HEK293 (cell line): ENCODE measurements around the gene TTC9C.

Experiments
- CTCF ChIA-PET: fragments of 350-600 bp; formaldehyde crosslinking; extraction: SDS; loops from one replicate; lab custom pipeline; 2021; ENCODE audit warnings: antibody characterized with exemption; lab: Yijun Ruan, JAX
- POLR2A ChIA-PET: fragments of 300-600 bp; formaldehyde crosslinking; extraction: SDS; loops from one replicate; lab custom pipeline; 2020; ENCODE audit warnings: antibody characterized with exemption, inconsistent platforms; lab: Yijun Ruan, JAX
- H3K27ac ChIP-seq: fragments of 200-500 bp; sonication (Bioruptor generic); 2 replicates; pipeline ENCODE4 v1.5.1; 2014; ENCODE audit warnings: low read depth, low read length, control low read depth, inconsistent platforms; ENCODE audit errors: extremely low read depth
- H3K36me3 ChIP-seq, 2 experiments: fragments of 200-500 bp in 1 of 2; sonication (Bioruptor generic) in 1 of 2; 1 replicate in 1 of 2; 2 replicates in 1 of 2; pipeline ENCODE4 v1.5.1; 2014 to 2017; ENCODE audit warnings: inconsistent platforms in 2 of 2, low read length in 2 of 2; ENCODE audit not compliant: control insufficient read depth in 2 of 2, insufficient read depth in 1 of 2
- H3K4me1 ChIP-seq: fragments of 200-500 bp; sonication (Bioruptor generic); 2 replicates; pipeline ENCODE4 v1.5.1; 2014; ENCODE audit warnings: mild to moderate bottlenecking, low read length, inconsistent platforms; ENCODE audit not compliant: control insufficient read depth, insufficient read depth
- H3K4me3 ChIP-seq: 2 replicates; pipeline ENCODE4 v1.5.1; 2011; ENCODE audit warnings: low read depth, mild to moderate bottlenecking, control low read depth, low read length, moderate library complexity
- H3K9me3 ChIP-seq: fragments of 200-500 bp; sonication (Bioruptor generic); 2 replicates; pipeline ENCODE4 v1.5.1; 2014; ENCODE audit warnings: low read depth, low read length, inconsistent platforms; ENCODE audit not compliant: control insufficient read depth, insufficient read depth
- BCL11A ChIP-seq: fragments of 450-650 bp; formaldehyde crosslinking; IDR thresholded peaks from 2 replicates; pipeline ENCODE4 v1.5.1; 2016; ENCODE audit warnings: low read depth, missing biosample characterization, missing genetic modification characterization
- CTCF ChIP-seq: fragments of 450-650 bp; formaldehyde crosslinking; IDR thresholded peaks from 2 replicates; pipeline ENCODE4 v1.5.1; 2016; ENCODE audit warnings: missing biosample characterization, missing genetic modification characterization
- WT1 ChIP-seq: fragments of 450-650 bp; formaldehyde crosslinking; IDR thresholded peaks from 2 replicates; pipeline ENCODE4 v1.5.1; 2016; ENCODE audit warnings: missing biosample characterization, missing genetic modification characterization
- ZBTB10 ChIP-seq: fragments of 450-650 bp; formaldehyde crosslinking; IDR thresholded peaks from 2 replicates; pipeline ENCODE4 v1.5.1; 2016; ENCODE audit warnings: missing biosample characterization, missing genetic modification characterization
- ZBTB11 ChIP-seq: fragments of 450-650 bp; formaldehyde crosslinking; conservative IDR thresholded peaks from 2 replicates; pipeline ENCODE4 v1.5.1; 2016; ENCODE audit warnings: low read depth, missing biosample characterization, missing genetic modification characterization
- ZFHX2 ChIP-seq: fragments of 450-650 bp; formaldehyde crosslinking; conservative IDR thresholded peaks from 2 replicates; pipeline ENCODE4 v1.5.1; 2016; ENCODE audit warnings: missing biosample characterization, missing genetic modification characterization
- ZNF19 ChIP-seq: fragments of 450-650 bp; formaldehyde crosslinking; IDR thresholded peaks from 2 replicates; pipeline ENCODE4; 2016; ENCODE audit warnings: missing biosample characterization, missing genetic modification characterization, low read depth
- ZNF521 ChIP-seq: fragments of 450-650 bp; formaldehyde crosslinking; IDR thresholded peaks from 2 replicates; pipeline ENCODE4 v1.5.1; 2017; ENCODE audit warnings: missing biosample characterization, mild to moderate bottlenecking, missing genetic modification characterization
- ZNF610 ChIP-seq: fragments of 450-650 bp; formaldehyde crosslinking; IDR thresholded peaks from 2 replicates; pipeline ENCODE4 v1.5.1; 2016; ENCODE audit warnings: missing biosample characterization, missing genetic modification characterization, borderline replicate concordance
- ZNF843 ChIP-seq: fragments of 450-650 bp; formaldehyde crosslinking; IDR thresholded peaks from 2 replicates; pipeline ENCODE4 v1.5.1; 2016; ENCODE audit warnings: missing biosample characterization, missing genetic modification characterization
- TF ChIP-seq, protein P1 (sequence below): fragments of 450-650 bp; formaldehyde crosslinking; IDR thresholded peaks from 2 replicates; pipeline ENCODE4 v1.5.1; 2017; ENCODE audit warnings: missing biosample characterization, missing genetic modification characterization
- TF ChIP-seq, protein P2 (sequence below): fragments of 450-650 bp; formaldehyde crosslinking; IDR thresholded peaks from 2 replicates; pipeline ENCODE4 v1.5.1; 2017; ENCODE audit warnings: missing biosample characterization, missing genetic modification characterization
- TF ChIP-seq, protein P3 (sequence below): fragments of 450-650 bp; formaldehyde crosslinking; IDR thresholded peaks from 2 replicates; pipeline ENCODE4 v1.5.1; 2016; ENCODE audit warnings: missing biosample characterization, missing genetic modification characterization

Gene TTC9C

GRCh38 chr11:62706850-62707247, 21.4 kb upstream of the TTC9C start:
- POLR2A ChIA-PET: interaction anchor here (0.9 to 3.7 kb wide), 18 partner anchors 9 to 134 kb away, joined by 3 to 34 read pairs (median 10); partner anchors contain the start of genes C11orf98, CSKMT, EEF1G and HNRNPUL2

GRCh38 chr11:62707277-62707861, 20.9 kb upstream of the TTC9C start, which contains the start of the genes BSCL2 and GNG3:
BSCL2 (minus strand) TSS chr11:62707424; CDS start chr11:62707195, 229 bp downstream.
GNG3 (plus strand) TSS chr11:62707676; CDS start chr11:62708296, 620 bp downstream.
- Histone ChIP-seq H3K9me3 (no peaks in the 10 kb centered on the region), H3K36me3 (peaks cover 1 to 89% of the 10 kb centered on the region in 2 experiments), H3K27ac (peak within 1 kb of the TSS; percentile 62), H3K4me1 (peaks cover 3% of the 10 kb centered on the region; the same call in 1 of the 2 replicates), H3K4me3 (peak within 1 kb of the TSS; percentile 11)
- ChIA-PET CTCF (interaction anchor here (0.5 to 1.2 kb wide), 2 partner anchors 39 to 62 kb away, joined by 3 read pairs; no protein-coding TSS in a partner anchor), POLR2A (interaction anchor here (0.8 to 3.7 kb wide), 13 partner anchors 8 to 134 kb away, joined by 3 to 34 read pairs (median 11); partner anchors contain the start of genes HNRNPUL2, LBHD1, MTA2 and STX5)
- TF ChIP-seq ZBTB11 (tag by site-specific recombination) (no peak), ZNF843 (tag by site-specific recombination) (no peak), WT1 (tag by site-specific recombination) (no peak), ZBTB10 (tag by site-specific recombination) (no peak), BCL11A (no peak), ZNF521 (no peak), CTCF (no peak), ZFHX2 (no peak)
- TF ChIP-seq, protein P1, sequence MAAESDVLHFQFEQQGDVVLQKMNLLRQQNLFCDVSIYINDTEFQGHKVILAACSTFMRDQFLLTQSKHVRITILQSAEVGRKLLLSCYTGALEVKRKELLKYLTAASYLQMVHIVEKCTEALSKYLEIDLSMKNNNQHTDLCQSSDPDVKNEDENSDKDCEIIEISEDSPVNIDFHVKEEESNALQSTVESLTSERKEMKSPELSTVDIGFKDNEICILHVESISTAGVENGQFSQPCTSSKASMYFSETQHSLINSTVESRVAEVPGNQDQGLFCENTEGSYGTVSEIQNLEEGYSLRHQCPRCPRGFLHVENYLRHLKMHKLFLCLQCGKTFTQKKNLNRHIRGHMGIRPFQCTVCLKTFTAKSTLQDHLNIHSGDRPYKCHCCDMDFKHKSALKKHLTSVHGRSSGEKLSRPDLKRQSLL (tag by site-specific recombination): no peak

More at GRCh38 chr11:62706850-62707247, 21.4 kb upstream of the TTC9C start:
- H3K36me3 ChIP-seq: peaks cover 7 to 90% of the 10 kb centered on the region in 2 experiments
- CTCF ChIA-PET: interaction anchor here (0.5 to 2.1 kb wide), 3 partner anchors 10 to 63 kb away, joined by 3 to 7 read pairs (median 3); no protein-coding TSS in a partner anchor
- no peak for TF ChIP-seq ZNF610 (tag by site-specific recombination)
- TF ChIP-seq ZNF19 (tag by site-specific recombination): no peak
- TF ChIP-seq, protein P2, sequence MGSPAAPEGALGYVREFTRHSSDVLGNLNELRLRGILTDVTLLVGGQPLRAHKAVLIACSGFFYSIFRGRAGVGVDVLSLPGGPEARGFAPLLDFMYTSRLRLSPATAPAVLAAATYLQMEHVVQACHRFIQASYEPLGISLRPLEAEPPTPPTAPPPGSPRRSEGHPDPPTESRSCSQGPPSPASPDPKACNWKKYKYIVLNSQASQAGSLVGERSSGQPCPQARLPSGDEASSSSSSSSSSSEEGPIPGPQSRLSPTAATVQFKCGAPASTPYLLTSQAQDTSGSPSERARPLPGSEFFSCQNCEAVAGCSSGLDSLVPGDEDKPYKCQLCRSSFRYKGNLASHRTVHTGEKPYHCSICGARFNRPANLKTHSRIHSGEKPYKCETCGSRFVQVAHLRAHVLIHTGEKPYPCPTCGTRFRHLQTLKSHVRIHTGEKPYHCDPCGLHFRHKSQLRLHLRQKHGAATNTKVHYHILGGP (tag by site-specific recombination): no peak
- TF ChIP-seq, protein P3, sequence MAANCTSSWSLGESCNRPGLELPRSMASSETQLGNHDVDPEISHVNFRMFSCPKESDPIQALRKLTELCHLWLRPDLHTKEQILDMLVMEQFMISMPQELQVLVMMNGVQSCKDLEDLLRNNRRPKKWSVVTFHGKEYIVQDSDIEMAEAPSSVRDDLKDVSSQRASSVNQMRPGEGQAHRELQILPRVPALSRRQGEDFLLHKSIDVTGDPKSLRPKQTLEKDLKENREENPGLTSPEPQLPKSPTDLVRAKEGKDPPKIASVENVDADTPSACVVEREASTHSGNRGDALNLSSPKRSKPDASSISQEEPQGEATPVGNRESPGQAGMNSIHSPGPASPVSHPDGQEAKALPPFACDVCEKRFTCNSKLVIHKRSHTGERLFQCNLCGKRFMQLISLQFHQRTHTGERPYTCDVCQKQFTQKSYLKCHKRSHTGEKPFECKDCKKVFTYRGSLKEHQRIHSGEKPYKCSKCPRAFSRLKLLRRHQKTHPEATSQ (tag by site-specific recombination): no peak
- TF ChIP-seq ZBTB10 (tag by site-specific recombination): no peak
- TF ChIP-seq, all 188 proteins: peak for 0
- H3K4me1 ChIP-seq: peaks cover 3% of the 10 kb centered on the region; the same call in 1 of the 2 replicates
- no peak overlapping the region for H3K4me3 ChIP-seq
- no peak overlapping the region; the same call in 1 of the 2 replicates for H3K27ac ChIP-seq
- no peaks in the 10 kb centered on the region for H3K9me3 ChIP-seq
